Astrocyte of the hippocampus (primary cell): Measurements from ENCODE around the gene TBC1D3B.
A peak's percentile ranks its signal among the peaks of the same experiment; 100 is the strongest.
"Not testable (repeated sequence)": the region's sequence is repeated elsewhere in the genome, so short reads cannot be mapped to it uniquely, and the experiment has no call there.

Experiments
- DNase-seq: peaks from one replicate; pipeline ENCODE4 v3.0.0; 2011; ENCODE audit warnings: low read depth, low spot score

The TBC1D3B gene

GRCh38 chr17:36129616-36130015 lies 46.8 kb downstream of the TBC1D3B start:
- no peak for DNase-seq

- DNase-seq = peak; percentile 17
Measured at GRCh38 chr17:36128411-36128978, 47.9 kb downstream of the TBC1D3B start.

- DNase-seq = no peak
Measured at GRCh38 chr17:36127911-36128310, 48.5 kb downstream of the TBC1D3B start.

- no peak for DNase-seq
Measured at GRCh38 chr17:36127199-36127893, 49.1 kb downstream of the TBC1D3B start.

- no peak for DNase-seq
Measured at GRCh38 chr17:36124879-36125824, 51.3 kb downstream of the TBC1D3B start.

- DNase-seq = no peak
Measured at GRCh38 chr17:36123431-36123830, 53.0 kb downstream of the TBC1D3B start.

GRCh38 chr17:36121099-36121498 lies 55.3 kb downstream of the TBC1D3B start:
- not testable (repeated sequence) for DNase-seq

- no peak for DNase-seq
Measured at GRCh38 chr17:36120221-36120620, 56.2 kb downstream of the TBC1D3B start.

GRCh38 chr17:36118477-36119353 lies 57.7 kb downstream of the TBC1D3B start:
- DNase-seq = no peak

- DNase-seq = peak; percentile 8
Measured at GRCh38 chr17:36117505-36118382, 58.7 kb downstream of the TBC1D3B start.
